ENCODE results near the gene GBE1.
"Not testable (repeated sequence)": the region's sequence is repeated elsewhere in the genome, so short reads cannot be mapped to it uniquely, and the experiment has no call there.

- TF ChIP-seq, protein P1, sequence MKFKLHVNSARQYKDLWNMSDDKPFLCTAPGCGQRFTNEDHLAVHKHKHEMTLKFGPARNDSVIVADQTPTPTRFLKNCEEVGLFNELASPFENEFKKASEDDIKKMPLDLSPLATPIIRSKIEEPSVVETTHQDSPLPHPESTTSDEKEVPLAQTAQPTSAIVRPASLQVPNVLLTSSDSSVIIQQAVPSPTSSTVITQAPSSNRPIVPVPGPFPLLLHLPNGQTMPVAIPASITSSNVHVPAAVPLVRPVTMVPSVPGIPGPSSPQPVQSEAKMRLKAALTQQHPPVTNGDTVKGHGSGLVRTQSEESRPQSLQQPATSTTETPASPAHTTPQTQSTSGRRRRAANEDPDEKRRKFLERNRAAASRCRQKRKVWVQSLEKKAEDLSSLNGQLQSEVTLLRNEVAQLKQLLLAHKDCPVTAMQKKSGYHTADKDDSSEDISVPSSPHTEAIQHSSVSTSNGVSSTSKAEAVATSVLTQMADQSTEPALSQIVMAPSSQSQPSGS (IDR thresholded peaks at IDR 0.05; ENCODE audit: low read length), result not testable (repeated sequence)
- not testable (repeated sequence) for TF ChIP-seq NR2C1 (IDR thresholded peaks at IDR 0.05); USF2 (IDR thresholded peaks at IDR 0.05; ENCODE audit: borderline replicate concordance, low read depth, low read length); POLR2AphosphoS5 (IDR thresholded peaks at IDR 0.05; ENCODE audit: low read length); CTCF (IDR thresholded peaks at IDR 0.05 in 2 of 3, conservative IDR thresholded peaks at IDR 0.05 in 1 of 3; ENCODE audit: control insufficient read depth in 2 of 3, extremely low read depth in 1 of 3, insufficient read depth in 1 of 3, low read depth in 3 of 3, low read length in 3 of 3); PBX3 (IDR thresholded peaks at IDR 0.05; ENCODE audit: insufficient replicate concordance, low read depth, low read length); RAD21 (IDR thresholded peaks at IDR 0.05; ENCODE audit: insufficient read depth, low read depth, low read length); MAX (IDR thresholded peaks at IDR 0.05; ENCODE audit: low read depth, low read length)
Observed at GRCh38 chr3:81747280-81747679, 14.2 kb downstream of the GBE1 start.
